HG03520 (cell line): Measurements from ENCODE around the gene ZNF225.
"Not testable (repeated sequence)": the region's sequence is repeated elsewhere in the genome, so short reads cannot be mapped to it uniquely, and the experiment has no call there.

ENCODE experiments used
- ATAC-seq: cut with Tn5 transposase; IDR thresholded peaks from one replicate; pipeline ENCODE4 v1.9.1; 2021; ENCODE audit warnings: mild to moderate bottlenecking, moderate library complexity; ENCODE audit not compliant: unreplicated experiment

The ZNF225 gene

DNA sequence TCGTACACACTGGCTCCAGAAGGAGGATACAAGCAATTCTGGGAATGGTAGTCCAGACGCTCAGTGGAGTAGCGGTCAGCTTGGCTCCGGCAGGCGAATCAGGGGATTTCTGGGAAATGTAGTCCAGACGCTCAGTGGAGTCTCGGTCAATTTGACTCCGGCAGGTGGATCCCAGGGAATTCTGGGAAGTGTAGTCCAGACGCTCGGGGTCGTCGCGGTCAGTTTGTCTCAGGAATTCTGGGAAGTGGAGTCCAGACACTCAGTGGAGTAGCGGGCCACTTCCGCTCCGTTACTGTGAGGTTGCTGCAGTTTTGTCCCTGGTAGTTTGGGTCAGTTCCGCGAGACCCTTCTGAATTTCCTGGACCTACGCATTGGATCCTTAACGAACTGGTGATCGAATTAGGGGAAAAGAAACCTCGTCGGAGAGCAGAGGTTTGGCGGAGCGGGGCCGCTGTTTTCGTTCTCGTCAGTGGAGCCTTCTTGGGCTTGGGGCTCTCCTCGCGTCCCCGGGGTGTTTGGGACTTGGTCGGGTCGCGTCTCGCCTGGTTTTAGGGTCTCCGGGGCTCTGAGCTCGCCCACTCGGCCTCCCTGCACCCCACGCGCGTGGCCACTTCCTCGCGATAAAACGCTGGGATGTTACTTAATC, at the start of gene ZNF225:
Gene ZNF225 (plus strand): TSS at position 262 of the 646 bp plus-strand sequence. CDS start 2,429 bp downstream, outside the sequence.
- peak; percentile 91 for ATAC-seq

DNA sequence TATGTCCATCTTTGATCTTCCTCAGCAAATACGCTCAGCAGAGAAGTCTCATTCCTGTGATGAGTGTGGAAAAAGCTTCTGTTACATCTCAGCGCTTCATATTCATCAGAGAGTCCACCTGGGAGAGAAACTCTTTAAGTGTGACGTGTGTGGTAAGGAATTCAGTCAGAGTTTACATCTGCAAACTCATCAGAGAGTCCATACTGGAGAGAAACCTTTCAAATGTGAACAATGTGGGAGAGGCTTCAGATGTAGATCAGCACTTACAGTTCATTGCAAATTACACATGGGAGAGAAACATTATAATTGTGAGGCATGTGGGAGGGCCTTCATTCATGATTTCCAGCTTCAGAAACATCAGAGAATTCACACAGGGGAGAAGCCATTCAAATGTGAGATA, 46.9 kb upstream of the ZNF225 start:
- no peak for ATAC-seq

DNA sequence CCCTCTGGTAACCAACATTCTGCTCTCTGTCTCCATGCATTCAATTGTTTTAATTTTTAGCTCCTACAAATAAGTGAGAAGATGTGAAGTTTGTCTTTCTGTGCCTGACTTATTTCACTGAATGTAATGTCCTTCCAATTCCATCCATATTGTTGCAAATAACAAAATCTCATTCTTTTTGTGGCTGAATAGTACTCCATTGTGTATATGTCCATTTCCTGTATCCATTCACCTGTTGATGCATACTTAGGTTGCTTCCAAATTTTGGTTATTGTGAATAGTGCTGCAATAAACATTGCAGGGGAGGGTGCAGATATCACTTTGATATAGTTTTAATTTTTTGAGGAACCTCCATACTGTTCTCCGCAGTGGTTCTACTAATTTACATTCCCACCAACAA, 43.8 kb upstream of the ZNF225 start:
- ATAC-seq = no peak

DNA sequence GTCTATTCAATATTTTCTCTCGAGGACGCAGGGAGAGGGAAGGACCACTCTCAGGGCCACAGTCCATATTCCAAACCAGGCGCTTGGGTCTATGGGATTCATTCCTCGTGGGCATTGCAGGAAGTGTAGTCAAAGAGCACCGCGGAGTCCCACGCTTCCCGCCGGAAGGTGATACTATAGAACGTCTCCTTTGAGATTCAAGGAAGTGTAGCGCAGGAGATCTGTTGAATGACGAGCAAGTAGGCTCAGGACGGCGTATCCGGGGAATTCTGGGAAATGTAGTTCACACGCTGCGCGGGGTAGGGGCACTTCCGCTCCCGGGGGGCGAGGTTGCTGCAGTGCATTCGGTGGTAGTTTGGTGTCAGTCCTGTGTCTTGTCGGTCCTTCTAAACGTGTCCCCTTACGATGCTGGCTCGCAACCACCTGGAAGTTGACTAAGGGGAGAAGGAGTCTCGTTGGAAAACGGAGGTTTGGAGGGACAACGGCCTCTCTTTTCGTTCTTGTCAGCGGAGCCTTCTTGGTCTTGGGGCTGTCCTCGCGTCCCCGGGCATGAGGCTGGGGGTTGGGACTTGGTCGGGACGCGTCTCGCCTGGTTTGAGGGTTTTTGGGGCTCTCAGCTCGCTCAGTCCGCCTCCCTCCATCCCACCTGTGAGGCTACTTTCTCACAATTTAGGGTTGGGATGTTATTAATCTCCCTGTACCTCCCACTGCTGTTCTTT, 41.2 kb upstream of the ZNF225 start, which contains the start of gene ZNF284:
Gene ZNF284 (plus strand): TSS at position 336 of the 719 bp plus-strand sequence. CDS start 4,231 bp downstream, outside the sequence.
- ATAC-seq = peak; percentile 77

DNA sequence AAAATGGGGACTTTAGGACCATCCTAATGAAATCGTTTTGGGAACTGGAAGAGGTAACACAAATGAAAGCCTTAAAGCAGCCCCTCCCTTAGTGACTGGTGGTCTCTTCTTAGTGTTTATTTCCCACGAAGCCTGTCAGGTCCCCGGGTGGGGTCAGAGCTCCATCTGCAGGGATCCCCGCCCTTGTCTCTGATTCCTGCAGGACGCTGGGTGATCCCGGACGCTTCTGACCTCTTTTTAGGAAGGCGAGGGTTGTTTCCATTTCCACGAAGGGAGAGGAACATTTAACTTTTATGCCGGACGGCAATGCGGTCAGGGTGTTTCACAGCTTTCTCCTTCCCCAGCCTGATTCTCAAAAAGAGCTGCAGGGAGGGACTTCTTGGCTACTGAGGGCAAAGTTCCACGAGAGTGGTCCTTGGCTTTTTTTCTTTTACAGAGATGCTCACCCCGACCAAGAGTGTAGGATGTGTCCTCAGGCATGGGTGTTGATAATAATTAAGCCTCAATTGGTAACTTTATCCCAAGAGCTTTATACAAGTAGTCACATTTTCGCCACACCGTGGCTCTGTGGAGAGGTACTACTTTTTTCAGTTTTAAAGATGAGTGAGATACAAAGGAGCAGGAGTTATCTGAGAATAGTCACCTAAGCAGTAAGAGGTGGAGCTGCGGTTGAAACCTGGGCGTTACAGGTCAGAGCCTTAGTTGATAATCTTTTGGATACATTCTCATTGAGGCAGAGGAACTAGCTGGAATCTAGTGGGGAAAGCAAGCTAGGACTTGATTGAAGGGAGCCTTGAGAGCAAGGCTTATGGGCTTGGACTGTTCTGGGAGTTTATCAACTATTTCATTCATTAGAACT, 40.4 kb upstream of the ZNF225 start:
- no peak for ATAC-seq

DNA sequence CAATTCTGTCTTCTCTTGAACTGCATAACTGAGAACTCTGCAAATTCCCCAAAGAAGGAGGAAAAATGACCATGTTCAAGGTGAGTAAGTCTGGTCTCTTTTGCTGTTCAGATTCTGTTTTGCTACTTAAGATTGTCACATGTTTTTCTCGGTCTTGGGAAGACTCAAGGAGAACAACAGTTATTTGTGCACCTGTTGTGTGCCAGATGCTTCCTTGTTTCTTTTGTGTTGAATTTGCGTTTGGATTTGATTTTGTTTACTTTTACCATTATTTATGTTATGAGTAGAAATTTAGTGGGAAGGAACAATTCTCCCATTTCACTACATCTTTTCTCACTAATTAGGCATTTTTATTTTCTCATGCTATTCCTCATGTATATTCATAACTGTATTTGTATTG, 36.9 kb upstream of the ZNF225 start:
- ATAC-seq = no peak

DNA sequence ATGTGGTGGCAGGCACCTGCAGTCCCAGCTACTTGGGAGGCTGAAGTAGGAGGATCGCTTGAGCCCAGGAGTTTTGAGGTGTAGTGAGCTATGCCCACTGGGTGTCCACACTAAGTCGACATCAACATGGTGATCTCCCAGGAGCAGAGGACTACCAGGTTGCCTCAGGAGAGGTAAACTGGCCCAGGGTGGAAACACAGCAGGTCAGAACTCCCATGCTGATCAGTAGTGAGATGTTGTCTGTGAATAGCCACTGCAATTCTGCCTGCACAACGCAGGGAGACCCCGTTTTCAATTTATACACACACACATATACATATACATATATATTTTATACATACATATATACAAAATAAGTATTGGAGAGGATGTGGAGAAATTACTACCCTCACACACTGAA, 21.1 kb upstream of the ZNF225 start:
- ATAC-seq = no peak

DNA sequence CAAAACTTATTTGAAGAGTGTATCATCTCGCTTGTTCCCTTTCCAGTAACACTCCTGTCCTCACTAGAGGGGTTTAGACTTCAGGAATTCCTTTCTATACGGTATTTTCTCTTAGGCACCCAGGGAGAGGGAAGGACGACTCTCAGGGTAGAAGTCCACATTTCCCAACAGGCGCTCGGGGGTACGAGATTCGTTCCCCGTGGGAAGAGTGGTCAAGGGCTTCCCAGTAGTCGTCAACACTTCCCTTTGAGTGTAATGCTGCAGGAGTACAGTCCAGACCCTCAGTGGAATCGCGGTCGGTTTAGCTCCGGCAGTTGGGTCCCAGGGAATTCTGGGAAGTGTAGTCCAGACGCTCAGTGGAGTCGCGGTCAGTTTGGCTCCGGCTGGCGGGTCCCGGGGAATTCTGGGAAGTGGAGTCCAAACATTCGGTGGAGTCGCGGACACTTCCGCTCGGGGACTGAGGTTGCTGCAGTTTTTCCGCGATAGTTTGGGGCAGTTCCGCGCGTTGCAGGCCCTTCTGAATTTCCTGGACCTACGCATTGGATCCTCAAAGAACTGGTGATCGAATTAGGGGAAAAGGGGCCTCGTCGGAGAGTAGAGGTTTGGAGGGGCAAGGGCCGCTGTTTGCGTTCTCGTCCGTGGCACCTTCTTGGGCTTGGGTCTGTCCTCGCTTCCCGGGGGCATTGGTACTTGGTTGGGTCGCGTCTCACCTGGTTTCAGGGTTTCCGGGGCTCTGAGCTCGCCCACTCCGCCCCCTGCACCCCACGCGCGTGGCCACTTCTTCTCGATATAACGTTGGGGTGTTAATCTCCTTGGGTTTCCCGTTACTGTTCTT, 19.1 kb upstream of the ZNF225 start, which contains the start of gene ZNF224:
Gene ZNF224 (plus strand): TSS at position 431 of the 835 bp plus-strand sequence. CDS start 3,513 bp downstream, outside the sequence.
- peak; percentile 76 for ATAC-seq

DNA sequence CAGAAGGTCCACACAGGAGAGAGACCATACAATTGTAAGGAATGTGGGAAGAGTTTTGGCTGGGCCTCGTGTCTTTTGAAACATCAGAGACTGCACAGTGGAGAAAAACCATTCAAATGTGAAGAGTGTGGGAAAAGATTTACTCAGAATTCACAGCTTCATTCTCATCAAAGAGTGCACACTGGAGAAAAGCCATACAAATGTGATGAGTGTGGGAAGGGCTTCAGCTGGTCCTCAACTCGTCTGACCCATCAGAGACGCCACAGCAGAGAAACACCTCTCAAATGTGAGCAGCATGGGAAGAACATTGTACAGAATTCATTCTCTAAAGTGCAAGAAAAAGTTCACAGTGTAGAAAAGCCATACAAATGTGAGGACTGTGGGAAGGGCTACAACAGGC, 5.4 kb upstream of the ZNF225 start:
- no peak for ATAC-seq

DNA sequence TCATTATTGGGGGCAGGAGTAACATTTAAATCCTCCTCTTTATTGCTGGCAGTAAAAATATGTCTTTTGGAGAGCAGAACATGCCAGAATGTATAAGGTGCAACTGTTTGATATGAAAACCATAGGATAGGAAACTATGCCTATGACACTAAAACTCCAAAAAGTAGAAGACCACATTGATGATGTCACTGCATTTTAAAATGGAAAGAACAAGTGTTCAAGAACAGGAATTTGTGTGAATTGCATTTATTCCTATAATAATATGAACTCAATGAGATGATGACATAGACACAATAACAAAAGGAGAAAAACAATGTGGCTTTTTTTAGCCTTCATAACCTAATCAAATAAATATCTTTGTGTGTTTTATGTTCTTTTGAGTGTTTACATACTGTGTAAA, 3.7 kb upstream of the ZNF225 start:
- no peak for ATAC-seq

DNA sequence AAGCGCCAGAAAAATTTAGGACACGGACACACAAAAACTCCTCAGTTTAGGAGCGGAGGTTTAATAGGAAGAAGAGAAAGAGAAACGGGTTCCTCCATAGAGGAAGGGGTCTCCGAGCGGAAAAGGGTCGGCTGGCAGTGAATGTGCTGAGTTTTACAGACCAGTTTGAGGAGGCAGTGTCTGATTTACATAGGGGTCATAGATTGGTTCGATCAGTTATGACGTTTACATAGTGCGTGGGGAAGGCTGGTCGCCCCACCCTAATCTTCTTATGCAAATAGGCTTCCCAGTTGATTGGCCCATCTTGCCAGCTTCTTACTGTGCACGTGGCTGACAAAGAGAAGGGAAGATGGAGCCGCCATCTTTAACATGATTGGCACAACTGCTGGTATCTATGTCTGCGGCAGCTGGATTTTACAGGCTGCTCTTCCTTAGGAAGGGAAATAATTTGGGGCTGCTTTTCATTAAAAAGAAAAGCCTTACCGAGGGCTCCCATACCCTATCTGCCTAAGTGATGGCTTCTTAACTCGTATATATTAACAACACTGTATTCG, 1.2 kb upstream of the ZNF225 start:
- no peak for ATAC-seq

DNA sequence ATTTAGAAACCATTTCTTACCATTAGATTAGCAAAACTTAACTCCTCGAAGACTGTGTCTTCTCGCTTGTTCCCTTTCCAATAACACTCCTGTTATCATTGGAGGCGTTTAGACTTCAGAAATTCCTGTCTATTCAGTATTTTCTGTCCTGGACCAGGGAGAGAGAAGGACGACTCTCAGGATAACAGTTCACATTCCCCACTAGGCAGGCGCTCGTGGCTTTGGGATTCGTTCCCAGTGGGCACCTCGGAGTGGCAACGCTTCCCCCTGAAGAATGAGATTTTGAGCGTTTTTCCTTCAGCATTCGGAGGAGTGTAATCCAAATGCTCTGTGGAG, 429 bp upstream of the ZNF225 start:
- ATAC-seq = no peak

DNA sequence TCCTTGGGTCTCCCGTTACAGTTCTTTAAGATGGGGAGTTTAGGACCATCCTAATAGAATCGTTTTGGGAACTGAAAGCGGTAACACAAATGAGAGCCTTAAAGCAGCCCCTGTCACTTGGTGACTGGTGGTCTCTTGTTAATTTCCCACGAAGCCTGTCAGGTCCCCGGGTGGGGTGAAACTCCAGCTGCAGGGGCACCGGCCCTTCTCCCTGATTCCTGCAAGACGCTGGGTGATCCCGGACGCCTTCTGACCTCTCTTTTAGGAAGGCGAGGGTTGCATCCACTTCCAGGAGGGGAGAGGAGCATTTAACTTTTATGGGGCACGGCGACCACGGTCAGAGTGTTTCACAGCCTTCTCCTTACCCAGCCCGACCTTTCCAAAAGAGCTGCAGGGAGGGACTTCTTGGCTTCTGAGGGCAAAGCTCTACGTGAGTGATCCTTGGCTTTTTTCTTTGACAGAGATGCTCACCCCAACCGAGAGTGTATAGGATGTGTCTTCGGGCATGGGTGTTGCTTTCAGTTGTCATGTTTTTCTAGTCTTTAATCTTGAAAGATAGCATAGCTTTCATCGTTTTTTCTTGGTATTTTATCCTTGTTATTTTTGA, 688 bp downstream of the ZNF225 start:
- ATAC-seq = no peak

DNA sequence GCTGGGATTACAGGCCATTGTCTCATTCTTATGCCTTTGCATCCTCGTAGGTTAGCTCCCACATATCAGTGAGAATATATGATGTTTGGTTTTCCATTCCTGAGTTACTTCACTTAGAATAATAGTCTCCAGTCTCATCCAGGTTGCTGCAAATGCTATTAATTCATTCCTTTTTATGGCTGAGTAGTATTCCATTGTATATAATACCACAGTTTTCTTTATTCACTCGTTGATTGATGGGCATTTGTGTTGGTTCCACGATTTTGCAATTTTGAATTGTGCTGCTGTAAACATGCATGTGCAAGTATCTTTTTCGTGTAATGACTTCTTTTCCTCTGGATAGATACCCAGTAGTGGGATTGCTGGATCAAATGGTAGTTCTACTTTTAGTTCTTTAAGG, 8.0 kb downstream of the ZNF225 start:
- ATAC-seq = not testable (repeated sequence)

DNA sequence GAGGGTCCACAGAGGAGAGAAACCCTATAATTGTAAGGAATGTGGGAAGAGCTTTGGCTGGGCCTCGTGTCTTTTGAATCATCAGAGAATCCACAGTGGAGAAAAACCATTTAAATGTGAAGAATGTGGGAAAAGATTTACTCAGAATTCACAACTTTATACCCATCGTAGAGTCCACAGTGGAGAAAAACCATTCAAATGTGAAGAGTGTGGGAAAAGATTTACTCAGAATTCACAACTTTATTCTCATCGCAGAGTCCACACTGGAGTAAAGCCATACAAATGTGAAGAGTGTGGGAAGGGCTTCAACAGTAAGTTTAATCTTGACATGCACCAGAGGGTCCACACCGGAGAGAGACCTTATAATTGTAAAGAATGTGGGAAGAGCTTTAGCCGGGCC, 18.8 kb downstream of the ZNF225 start:
- no peak for ATAC-seq

DNA sequence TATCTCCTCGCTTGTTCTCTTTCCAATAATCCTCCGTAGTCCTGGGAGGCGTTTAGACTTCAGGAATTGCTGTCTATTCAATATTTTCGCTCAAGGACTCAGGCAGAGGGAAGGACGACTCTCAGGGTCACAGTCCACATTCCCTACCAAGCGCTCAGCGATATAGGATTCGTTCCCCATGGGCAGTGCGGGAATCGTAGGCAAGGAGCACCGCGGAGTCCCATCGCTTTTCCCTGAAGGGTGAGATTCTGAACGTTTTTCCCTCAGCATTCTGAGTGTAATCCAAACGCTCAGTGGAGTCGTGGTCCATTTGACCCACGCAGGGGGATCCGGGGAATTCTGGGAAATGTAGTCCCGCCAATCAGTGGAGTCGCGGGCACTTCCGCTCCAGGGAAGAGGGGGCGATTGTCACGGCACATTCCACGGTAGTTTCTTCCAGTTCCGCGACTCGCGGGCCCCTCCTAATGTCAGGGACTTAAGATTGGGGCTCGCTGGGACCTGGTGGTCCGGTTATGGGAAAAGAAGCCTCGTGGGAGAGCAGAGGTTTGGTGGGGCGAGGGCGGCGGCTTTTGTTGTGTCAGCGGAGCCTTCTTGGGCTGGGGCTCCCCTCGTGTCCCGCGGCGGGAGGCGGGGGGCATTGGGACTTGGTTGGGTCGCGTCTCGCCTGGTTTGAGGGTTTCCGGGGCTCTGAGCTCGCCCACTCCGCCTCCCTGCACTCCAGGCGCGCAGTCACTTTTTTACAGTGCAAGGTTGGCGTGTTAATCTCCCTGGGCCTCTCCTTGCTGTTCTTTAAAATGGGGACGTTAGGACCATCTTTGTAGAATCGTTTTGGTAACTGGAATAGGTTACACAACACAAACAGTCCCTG, 28.2 kb downstream of the ZNF225 start, which contains the start of gene ZNF234:
Gene ZNF234 (plus strand): TSS at position 364 of the 868 bp plus-strand sequence. CDS start 3,079 bp downstream, outside the sequence.
- no peak for ATAC-seq

DNA sequence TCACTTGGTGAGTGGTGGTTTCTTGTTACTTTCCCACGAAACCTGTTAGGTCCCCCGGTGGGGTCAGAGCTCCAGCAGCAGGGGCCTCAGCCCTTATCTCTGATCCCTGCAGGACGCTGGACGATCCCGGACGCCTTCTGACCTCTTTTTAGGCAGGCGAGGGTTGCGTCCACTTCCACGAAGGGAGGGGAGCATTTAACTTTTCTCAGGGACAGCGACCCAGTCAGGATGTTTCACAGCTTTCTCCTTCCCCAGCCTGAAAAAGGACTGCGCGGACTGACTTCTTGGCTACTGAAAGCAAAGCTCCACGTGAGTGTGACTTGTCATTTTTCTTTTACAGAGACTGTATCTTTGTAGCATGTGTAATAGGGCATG, 28.8 kb downstream of the ZNF225 start:
- ATAC-seq = no peak

DNA sequence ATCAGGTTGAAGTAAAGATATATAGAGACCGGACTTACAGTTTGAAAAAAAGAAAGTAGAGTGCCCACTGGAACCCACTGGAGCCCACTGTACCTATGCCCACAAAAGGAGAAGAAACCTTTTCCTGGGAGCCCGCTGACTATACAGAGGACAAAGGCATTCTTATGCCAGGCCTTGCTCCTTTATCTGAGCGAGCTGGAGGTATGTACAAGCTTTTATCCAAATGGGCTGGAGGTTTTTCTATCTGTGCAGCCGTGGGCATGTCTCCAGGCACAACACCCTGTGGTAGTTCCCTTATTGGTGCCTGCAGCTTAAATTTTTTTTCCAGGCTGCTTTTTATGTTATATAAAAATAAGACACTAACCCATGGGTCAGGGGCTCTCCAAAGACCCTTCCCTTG, 36.6 kb downstream of the ZNF225 start:
- no peak for ATAC-seq

DNA sequence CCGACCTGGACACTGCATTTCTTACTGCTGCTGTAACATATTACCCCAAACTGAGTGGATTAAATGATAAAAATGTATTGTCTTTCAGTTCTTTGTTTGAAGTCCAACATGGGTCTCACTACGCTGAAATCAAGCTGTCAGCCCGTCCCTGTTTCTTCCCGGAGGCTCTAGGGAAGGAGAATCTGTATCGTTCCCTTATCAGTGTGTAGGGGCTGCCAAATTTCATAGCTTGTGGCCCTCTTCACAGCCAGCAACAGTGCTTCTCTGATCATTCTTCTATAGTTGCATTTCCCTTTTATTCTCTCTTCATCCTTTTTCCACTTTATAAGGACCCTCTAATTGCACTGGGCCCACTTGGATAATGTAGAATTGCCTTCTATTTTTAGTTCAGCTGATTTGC, 38.3 kb downstream of the ZNF225 start:
- no peak for ATAC-seq
